Stomach (tissue), 4 donors: ENCODE measurements around the gene ATP9B.

Experiments used
- CTCF ChIP-seq, 7 experiments: fragments of 450-650 bp in 4 of 7; fragments of 200-600 bp in 3 of 7; sonication (generic) in 3 of 7; IDR thresholded peaks; one replicate each; pipeline ENCODE4 v1.5.1; 2016 to 2019; ENCODE audit warnings: antibody characterized with exemption in 7 of 7, control low read depth in 2 of 7, mild to moderate bottlenecking in 1 of 7
- POLR2A ChIP-seq, 4 donors: fragments of 450-650 bp; IDR thresholded peaks; one replicate each; pipeline ENCODE4 v1.6.1; 2016; ENCODE audit warnings: antibody characterized with exemption in 4 of 4, control low read depth in 2 of 4, mild to moderate bottlenecking in 1 of 4, moderate library complexity in 1 of 4
- POLR2AphosphoS5 ChIP-seq, 3 donors: sonication (generic); formaldehyde crosslinking; IDR thresholded peaks; one replicate each; pipeline ENCODE4 v1.6.1; 2016; ENCODE audit warnings: antibody characterized with exemption in 3 of 3

DNA sequence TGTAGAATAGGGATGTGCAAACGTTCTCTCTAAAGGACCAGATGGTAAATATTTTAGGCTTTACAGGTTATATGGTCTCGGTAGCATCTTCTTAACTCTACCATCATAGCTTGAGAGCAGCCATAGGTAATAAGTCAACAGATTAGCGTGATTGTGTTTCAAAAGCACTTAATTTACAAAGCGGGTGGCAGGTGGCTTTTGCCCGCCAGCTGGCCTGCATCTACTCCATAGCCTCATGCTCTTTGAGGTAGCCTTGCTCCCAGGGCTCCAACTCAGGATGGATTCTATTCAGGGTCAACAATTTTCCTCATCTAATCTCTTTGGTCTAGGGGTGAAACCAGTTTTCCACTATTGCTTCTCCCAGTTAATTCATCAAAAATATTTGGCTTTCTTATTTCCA, 5.0 kb upstream of the ATP9B start:
- TF ChIP-seq POLR2AphosphoS5 (IDR thresholded peaks at IDR 0.05) (no peak), CTCF (IDR thresholded peaks at IDR 0.05) (no peak), POLR2A (IDR thresholded peaks at IDR 0.05) (no peak)
